ENCODE measurements around the gene FGR.
"Not testable (repeated sequence)": the region's sequence is repeated elsewhere in the genome, so short reads cannot be mapped to it uniquely, and the experiment has no call there.

FGR gene

GRCh38 chr1:27660300-27660835 is 25.4 kb upstream of the FGR start:
- no peak for DNase-seq (ENCODE audit: low spot score)

- DNase-seq (ENCODE audit: low spot score) = peak; percentile 76
Measured at GRCh38 chr1:27659497-27660299, 24.7 kb upstream of the FGR start.

DNA sequence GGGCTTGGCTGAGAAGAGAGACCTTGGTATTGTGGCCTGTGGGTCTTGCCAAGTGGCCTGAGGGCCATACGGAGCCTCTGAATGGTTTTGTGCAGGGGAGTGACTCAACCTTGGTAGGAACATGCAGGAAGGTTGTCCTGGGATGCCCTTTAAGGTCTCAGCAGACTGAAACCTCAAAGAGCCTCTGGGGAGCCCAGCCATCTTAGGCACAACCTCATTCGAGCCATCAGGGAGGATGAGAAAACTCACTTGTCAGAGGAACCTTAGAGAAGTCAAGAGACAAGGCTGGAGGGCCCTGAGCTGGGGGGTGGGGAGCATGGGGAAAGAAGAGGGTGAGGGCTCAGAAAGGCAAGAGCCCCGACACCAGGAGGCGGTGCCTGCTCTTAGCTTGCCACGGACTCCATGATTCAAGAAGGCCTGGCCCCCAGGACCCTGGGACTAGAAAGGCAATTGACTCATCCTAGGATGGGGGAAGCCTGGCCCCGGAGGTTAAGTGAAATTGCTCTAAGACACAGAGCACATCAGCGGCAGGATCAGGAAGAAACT is 24.0 kb upstream of the FGR start:
- no peak for DNase-seq (ENCODE audit: low spot score)

GRCh38 chr1:27656157-27656893 is 21.3 kb upstream of the FGR start:
- no peak for DNase-seq (ENCODE audit: low spot score)

GRCh38 chr1:27655151-27655937 is 20.4 kb upstream of the FGR start:
- peak; percentile 26 for DNase-seq (ENCODE audit: low spot score)

DNA sequence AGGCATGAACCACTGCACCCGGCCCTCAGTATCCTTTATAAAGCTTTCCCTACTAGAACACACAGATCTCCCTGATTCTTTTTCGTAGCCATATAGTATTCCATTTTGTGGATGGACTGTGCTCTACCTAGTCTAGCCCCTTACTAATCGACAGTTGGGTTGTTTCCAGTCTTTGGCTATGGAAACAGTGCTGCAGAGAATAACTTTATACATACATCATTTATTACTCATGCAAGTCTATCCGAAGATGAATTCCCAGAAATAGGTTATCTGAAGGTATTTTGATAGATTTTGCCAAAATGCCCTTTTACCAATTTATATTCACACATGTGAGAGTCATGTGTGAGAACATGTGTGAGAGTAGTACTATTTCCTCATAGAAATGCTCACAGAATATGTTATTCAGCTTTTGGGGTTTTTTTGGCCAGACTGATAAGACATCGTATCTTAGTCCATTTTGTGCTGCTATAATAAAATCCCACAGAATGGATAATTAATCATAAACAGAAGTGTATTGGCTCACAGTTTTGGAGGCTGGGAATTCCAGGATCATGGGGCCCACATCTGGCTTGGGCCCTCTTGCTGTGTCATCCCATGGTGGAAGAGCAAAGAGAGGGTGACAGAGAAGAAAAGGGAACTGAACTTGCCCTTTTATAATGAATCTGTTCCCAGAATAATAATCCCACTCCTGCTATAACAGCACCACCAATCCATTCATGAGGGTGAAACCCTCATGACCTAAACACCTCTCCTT is 17.3 kb upstream of the FGR start:
- no peak for DNase-seq (ENCODE audit: low spot score)

GRCh38 chr1:27650539-27651175 is 15.7 kb upstream of the FGR start:
- no peak for DNase-seq (ENCODE audit: low spot score)

GRCh38 chr1:27650171-27650538 is 15.2 kb upstream of the FGR start:
- no peak for DNase-seq (ENCODE audit: low spot score)

GRCh38 chr1:27649306-27649635 is 14.3 kb upstream of the FGR start:
- no peak for DNase-seq (ENCODE audit: low spot score)

- no peak for DNase-seq (ENCODE audit: low spot score)
Measured at GRCh38 chr1:27648602-27649305, 13.8 kb upstream of the FGR start.

DNA sequence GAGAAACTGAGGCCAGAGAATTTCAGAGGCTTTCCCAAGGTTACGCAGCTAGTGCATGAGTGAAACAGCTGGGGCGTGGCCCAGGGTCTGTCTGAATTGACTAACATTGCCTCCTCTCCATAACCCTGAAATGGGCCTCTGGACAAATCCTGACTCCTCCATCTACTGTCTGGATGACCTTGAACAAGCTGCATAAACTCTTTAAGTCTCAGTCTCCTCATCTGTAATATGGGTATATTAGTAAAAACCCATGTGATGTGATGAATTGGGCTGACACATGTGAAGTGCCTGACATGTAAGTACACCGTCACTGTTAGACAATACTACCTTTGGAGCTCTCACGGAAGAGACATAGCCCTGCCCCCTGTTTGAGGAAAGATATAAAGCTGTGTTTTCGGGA is 12.3 kb upstream of the FGR start:
- no peak for DNase-seq (ENCODE audit: low spot score)

DNA sequence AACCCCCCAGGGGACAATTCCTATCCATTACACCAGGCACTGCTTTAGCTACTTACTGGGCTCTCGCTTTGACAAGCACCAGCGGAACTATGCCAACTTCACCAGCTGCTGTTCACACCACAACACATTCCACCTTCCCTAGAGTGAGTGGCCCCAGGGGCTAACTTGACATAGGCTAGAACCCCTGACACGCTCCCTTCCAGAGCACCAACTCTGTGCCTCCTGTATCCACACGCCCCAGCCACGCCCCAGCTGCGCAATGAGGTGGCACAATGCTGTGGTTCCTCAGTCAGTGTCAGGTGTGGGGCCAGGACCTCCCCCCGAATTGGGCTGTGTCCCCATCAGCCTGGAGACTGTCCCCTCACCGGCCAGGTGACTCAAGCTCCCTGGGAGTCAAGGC is 11.7 kb upstream of the FGR start:
- DNase-seq (ENCODE audit: low spot score) = no peak

GRCh38 chr1:27645071-27645415 is 10.1 kb upstream of the FGR start:
- no peak for DNase-seq (ENCODE audit: low spot score)

- DNase-seq (ENCODE audit: low spot score) = no peak
Measured at GRCh38 chr1:27644369-27645070, 9.5 kb upstream of the FGR start.

GRCh38 chr1:27643600-27644368 is 8.8 kb upstream of the FGR start:
- DNase-seq (ENCODE audit: low spot score) = peak; percentile 54

GRCh38 chr1:27640514-27640913 is 5.5 kb upstream of the FGR start:
- DNase-seq (ENCODE audit: low spot score) = not testable (repeated sequence)

- no peak for DNase-seq (ENCODE audit: low spot score)
Measured at GRCh38 chr1:27638805-27639204, 3.8 kb upstream of the FGR start.

GRCh38 chr1:27638047-27638734 is 3.2 kb upstream of the FGR start:
- DNase-seq (ENCODE audit: low spot score) = no peak
